ENCODE measurements around the gene TSPAN8.

GRCh38 chr12:71155225-71155624 lies 2.6 kb downstream of the TSPAN8 start:
- no peak for TF ChIP-seq POLR2A (IDR thresholded peaks at IDR 0.05)
- no peak for TF ChIP-seq CTCF (IDR thresholded peaks at IDR 0.05)
